Pancreas (tissue), 10 donors: ENCODE data around the gene PCSK4. TPM values are rescaled to one million over a fixed set of nuclear protein-coding genes. Genes with fewer than 3 reads are reported as not detected.
"Not testable (repeated sequence)": the region's sequence is repeated elsewhere in the genome, so short reads cannot be mapped to it uniquely, and the experiment has no call there.

ENCODE experiments used
- ATAC-seq, 4 donors: fragments of 200-7000 bp; cut with Tn5 transposase; one replicate each; pipeline versions ENCODE4 v1.8.0 to v1.9.1; 2020; ENCODE audit warnings: mild to moderate bottlenecking in 4 of 4, moderate library complexity in 4 of 4
- DNase-seq, 6 donors: peaks; one replicate each; pipeline ENCODE4 v3.0.0-alpha.2; 2020
- FAIRE-seq: peaks from 2 replicates; lab custom pipeline; 2012; peaks lifted over from hg19 to GRCh38; lab: Jason Lieb, UNC
- H3K27ac ChIP-seq, 4 donors: fragments of 200-600 bp; sonication (generic); 1 replicate in 3 of 4; 2 replicates in 1 of 4; pipeline versions ENCODE4 v1.5.0 to v1.8.0; 2020
- H3K27me3 ChIP-seq, 4 donors: fragments of 200-600 bp; one replicate each; pipeline ENCODE4 v1.8.0; 2021
- H3K36me3 ChIP-seq, 3 donors: fragments of 200-600 bp; sonication (generic) in 1 of 3; one replicate each; pipeline versions ENCODE4 v1.5.0 to v1.8.0; 2020 to 2021
- H3K4me1 ChIP-seq, 3 donors: fragments of 200-600 bp; one replicate each; pipeline ENCODE4 v1.8.0; 2021
- H3K4me3 ChIP-seq, 4 donors: fragments of 200-600 bp; sonication (generic) in 2 of 4; one replicate each; pipeline versions ENCODE4 v1.5.0 to v1.8.0; 2020 to 2021
- H3K9me3 ChIP-seq, 4 donors: fragments of 200-600 bp; one replicate each; pipeline ENCODE4 v1.8.0; 2021
- CTCF ChIP-seq, 4 donors: fragments of 200-600 bp; sonication (generic) in 3 of 4; IDR thresholded peaks; one replicate each; pipeline versions ENCODE4 v1.5.0 to v1.8.0; 2021; ENCODE audit warnings: antibody characterized with exemption in 4 of 4
- WGBS, 2 donors: extraction: QIAGEN DNeasy Blood & Tissue Kit; methylation state at CpG; one replicate each; pipeline ENCODE4 v1.1.7; 2013; 5-methylcytosine and 5-hydroxymethylcytosine counted together
- intact Hi-C, 3 donors: fragments of 100-400 bp; cut with DNase I; formaldehyde crosslinking; loops; one replicate each; pipeline versions ENCODE4 v1.11.1 to v1.14.2; 2022
- polyA plus RNA-seq, 2 donors: library from polyadenylated mRNA; stranded (reverse); fragments of 200-250 nt; gene quantifications; one replicate each; pipeline ENCODE4 v1.2.3, GENCODE V29; 2013
- total RNA-seq, 6 donors: library from RNA; stranded (reverse); fragmentation: NEBNext Ultra II Directional in 4 of 6; extraction: Animal tissue kit (Norgen Biotek cat#: 25700) in 4 of 6; gene quantifications; one replicate each; pipeline versions ENCODE4 v1.2.1 to v1.2.4, GENCODE V29; 2021 to 2023
- donor health status: healthy with polysubstance abuse.
- donor health status: DM: no; HTN: no; CAD: no; lungs with moderate emphysema.
- donor health status: DM: no; HTN: no; CAD: no.
- donor health status: control.
- donor health status: control.
- donor health status: Bipolar disorder and iron deficiency.
- donor health status: DM: yes; HTN: yes; CAD: no.
- donor health status: DM: no; HTN: no; CAD: no.
- donor health status: DM: no; HTN: no; CAD: no.
- donor health status: DM: yes; HTN: yes; CAD: no.

PCSK4 gene
- total and polyA plus RNA-seq, 8 donors, result 1.5 to 11.5 (median 2.4) TPM

- H3K4me1 ChIP-seq, result no peaks in the 10 kb centered on the region
These were observed 43.5 kb upstream of the PCSK4 start for GRCh38 chr19:1533510-1534150.

GRCh38 chr19:1532003-1532402 is 41.9 kb upstream of the PCSK4 start:
- Histone ChIP-seq H3K4me3 (no peak overlapping the region), H3K27ac (no peak overlapping the region), H3K27me3 (no peaks in the 10 kb centered on the region), H3K36me3 (no peaks in the 10 kb centered on the region), H3K4me1 (no peaks in the 10 kb centered on the region), H3K9me3 (no peaks in the 10 kb centered on the region)
- no peak for TF ChIP-seq CTCF (IDR thresholded peaks at IDR 0.05)
- 67 to 80% methylated on average over 9 of the region's 9 CpGs for WGBS, 2 donors
- intact Hi-C loops, result no loop called here
- ATAC-seq (no peak), FAIRE-seq (no peak), DNase-seq (no peak)

More at GRCh38 chr19:1533510-1534150, 43.5 kb upstream of the PCSK4 start:
- H3K27ac ChIP-seq, result no peak overlapping the region
- 54 to 57% methylated on average over 21 to 23 of the region's 23 CpGs for WGBS, 2 donors
- intact Hi-C loops, result no loop called here
- ATAC-seq (no peak), FAIRE-seq (no peak), DNase-seq (no peak)
- TF ChIP-seq CTCF (IDR thresholded peaks at IDR 0.05), result no peak
- H3K9me3 ChIP-seq, result no peaks in the 10 kb centered on the region
- no peaks in the 10 kb centered on the region for H3K27me3 ChIP-seq
- no peak overlapping the region for H3K4me3 ChIP-seq
- no peaks in the 10 kb centered on the region for H3K36me3 ChIP-seq

- H3K27me3 ChIP-seq, result no peaks in the 10 kb centered on the region
- ATAC-seq (no peak), DNase-seq (no peak), FAIRE-seq (no peak)
- no peaks in the 10 kb centered on the region for H3K4me1 ChIP-seq
- intact Hi-C loops, result no loop called here
- no peak overlapping the region for H3K27ac ChIP-seq
- WGBS, 2 donors, result 68 to 87% methylated on average over 11 of the region's 11 CpGs
- no peak overlapping the region for H3K4me3 ChIP-seq
- H3K9me3 ChIP-seq, result no peaks in the 10 kb centered on the region
- no peak for TF ChIP-seq CTCF (IDR thresholded peaks at IDR 0.05)
- H3K36me3 ChIP-seq, result no peaks in the 10 kb centered on the region
These were observed 41.4 kb upstream of the PCSK4 start for GRCh38 chr19:1531587-1531986.

- WGBS, 2 donors, result 71 to 79% methylated on average over 11 of the region's 11 CpGs
- H3K9me3 ChIP-seq, H3K36me3 ChIP-seq, H3K27ac ChIP-seq, ATAC-seq, intact Hi-C loops, H3K27me3 ChIP-seq, FAIRE-seq, DNase-seq, H3K4me3 ChIP-seq, H3K4me1 ChIP-seq: not testable (repeated sequence)
These were observed 40.7 kb upstream of the PCSK4 start for GRCh38 chr19:1530856-1531255.

GRCh38 chr19:1529430-1529816 is 39.3 kb upstream of the PCSK4 start:
- intact Hi-C loops, result no loop called here
- Histone ChIP-seq H3K27ac (no peak overlapping the region), H3K9me3 (no peaks in the 10 kb centered on the region), H3K4me3 (no peak overlapping the region), H3K4me1 (no peaks in the 10 kb centered on the region), H3K36me3 (no peaks in the 10 kb centered on the region), H3K27me3 (peaks cover 0 to 4% (median 0%) of the 10 kb centered on the region in 4 donors)
- FAIRE-seq (no peak), ATAC-seq (no peak), DNase-seq (no peak)
- WGBS, 2 donors, result 48 to 62% methylated on average over 16 of the region's 16 CpGs
- TF ChIP-seq CTCF (IDR thresholded peaks at IDR 0.05), result no peak
